ENCODE results near the gene RNF2.
"Not testable (repeated sequence)": the region's sequence is repeated elsewhere in the genome, so short reads cannot be mapped to it uniquely, and the experiment has no call there.

RNF2 gene

DNA sequence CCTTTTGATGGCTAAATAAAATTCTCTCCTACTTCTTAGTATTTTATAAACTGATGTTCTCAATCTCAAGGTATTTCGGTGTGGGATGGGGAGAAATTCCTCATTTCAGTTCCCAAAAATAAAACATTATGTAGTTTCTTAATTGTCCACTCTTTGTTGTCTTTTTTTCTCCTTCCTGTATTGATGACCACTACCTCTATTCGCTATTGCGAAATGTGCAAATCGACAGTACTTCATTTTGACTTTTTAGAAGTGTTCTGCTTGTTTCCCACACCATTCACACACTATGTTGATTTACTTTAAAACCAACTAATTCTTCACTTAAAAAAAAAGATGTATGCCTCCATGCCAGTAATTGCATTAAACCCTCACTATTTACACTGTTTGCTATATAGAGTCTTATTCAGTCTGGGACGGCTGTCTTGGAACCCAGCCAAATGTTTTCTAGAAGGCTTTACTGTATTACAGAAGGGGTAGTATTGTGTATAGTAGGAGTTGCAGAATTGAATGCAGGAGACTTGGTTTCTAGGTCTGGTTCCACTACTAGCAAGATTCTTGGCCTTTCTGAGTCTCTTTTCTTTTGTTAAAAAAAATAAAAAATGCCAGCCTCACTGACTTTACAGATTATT lies 5.6 kb downstream of the RNF2 start:
- DNase-seq (ENCODE audit: low read depth, low spot score): no peak

- no peak for DNase-seq (ENCODE audit: low read depth, low spot score)
These were observed 7.8 kb downstream of the RNF2 start for GRCh38 chr1:185053204-185053603.

- no peak for DNase-seq (ENCODE audit: low read depth, low spot score)
These were observed 9.2 kb downstream of the RNF2 start for GRCh38 chr1:185054365-185055060.

- no peak for DNase-seq (ENCODE audit: low read depth, low spot score)
These were observed 12.8 kb downstream of the RNF2 start for GRCh38 chr1:185058110-185058509.

GRCh38 chr1:185058876-185059275 lies 13.5 kb downstream of the RNF2 start:
- DNase-seq (ENCODE audit: low read depth, low spot score): no peak

DNA sequence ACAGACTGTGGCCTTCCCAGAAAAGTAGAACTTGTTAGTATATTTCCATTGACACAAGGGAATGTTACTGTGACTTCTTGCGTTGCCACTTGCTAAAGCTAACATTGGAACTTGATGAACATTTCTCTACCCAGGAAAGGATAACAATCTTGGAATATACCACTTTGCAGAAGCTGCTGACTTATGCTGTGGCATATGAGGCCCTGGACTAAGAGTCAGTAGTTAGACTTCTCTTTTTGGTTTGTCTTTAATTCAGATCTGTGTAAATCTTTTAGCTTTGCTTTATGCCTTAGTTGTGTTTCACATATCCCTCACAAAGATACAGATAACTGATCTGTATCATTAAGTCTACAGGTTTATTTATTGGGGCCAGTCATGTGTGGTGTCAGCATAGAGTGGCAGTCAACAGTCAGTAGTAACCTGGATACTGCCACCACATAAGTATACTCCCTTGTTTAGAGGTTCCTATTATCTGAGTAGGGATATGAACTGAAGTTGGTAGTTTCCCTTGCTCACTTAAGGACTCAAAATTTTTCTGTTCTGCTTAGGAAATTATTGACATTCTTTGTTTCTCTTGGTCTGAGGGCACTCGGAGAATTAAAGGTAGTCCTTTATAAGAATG lies 14.7 kb downstream of the RNF2 start:
- DNase-seq (ENCODE audit: low read depth, low spot score): no peak

- DNase-seq (ENCODE audit: low read depth, low spot score): no peak
These were observed 17.5 kb downstream of the RNF2 start for GRCh38 chr1:185062710-185063370.

DNA sequence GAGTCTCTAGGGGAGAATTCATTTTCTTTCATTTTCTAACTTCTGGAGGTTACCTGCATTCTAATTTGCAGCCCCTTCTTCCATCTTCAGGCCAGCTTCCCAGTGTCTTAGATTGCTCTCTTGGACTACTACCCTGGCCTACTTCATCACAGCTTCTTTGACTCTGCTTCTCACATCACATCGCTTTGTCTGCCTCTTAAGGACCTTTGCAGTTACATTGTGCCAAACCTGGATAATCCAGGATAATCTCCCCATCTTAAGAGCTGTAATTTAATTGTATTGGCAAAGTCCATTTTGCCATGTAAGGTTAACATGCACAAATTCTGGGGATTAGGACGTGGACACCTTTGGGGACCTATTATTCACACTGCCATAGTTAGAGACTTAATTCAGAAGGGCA lies 18.4 kb downstream of the RNF2 start:
- DNase-seq (ENCODE audit: low read depth, low spot score): no peak

DNA sequence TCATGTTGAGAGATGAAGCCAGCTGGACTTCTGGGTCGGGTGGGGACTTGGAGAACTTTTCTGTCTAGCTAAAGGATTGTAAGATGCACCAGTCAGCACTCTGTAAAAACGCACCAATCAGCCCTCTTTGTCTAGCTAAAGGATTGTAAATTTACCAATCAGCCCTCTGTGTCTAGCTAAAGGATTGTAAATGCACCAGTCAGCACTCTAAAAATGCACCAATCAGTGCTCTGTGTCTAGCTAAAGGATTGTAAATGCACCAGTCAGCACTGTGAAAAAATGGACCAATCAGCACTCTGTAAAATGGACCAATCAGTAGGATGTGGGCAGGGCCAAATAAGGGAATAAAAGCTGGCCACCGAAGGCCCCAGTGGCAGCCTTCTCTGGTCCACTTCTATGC lies 19.6 kb downstream of the RNF2 start:
- DNase-seq (ENCODE audit: low read depth, low spot score): not testable (repeated sequence)

DNA sequence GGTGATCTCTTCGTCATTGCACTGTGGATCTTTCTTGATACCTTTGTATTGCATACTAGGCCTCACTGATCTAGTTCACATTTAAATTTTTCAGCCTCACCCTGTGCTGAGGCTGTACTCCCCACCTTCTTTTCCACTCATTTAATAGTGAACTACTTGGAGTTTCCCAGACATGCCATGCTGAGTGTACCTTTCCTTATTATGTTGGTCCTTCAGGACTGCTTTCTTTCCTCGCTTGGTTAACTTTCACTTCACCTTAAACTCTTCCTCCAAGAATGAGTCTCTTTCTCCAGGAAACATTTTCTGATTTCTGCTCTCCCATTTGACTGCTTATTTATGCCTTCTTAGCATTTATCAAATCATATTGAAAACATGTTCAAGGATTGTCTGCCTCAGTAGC lies 20.8 kb downstream of the RNF2 start:
- no peak for DNase-seq (ENCODE audit: low read depth, low spot score)

DNA sequence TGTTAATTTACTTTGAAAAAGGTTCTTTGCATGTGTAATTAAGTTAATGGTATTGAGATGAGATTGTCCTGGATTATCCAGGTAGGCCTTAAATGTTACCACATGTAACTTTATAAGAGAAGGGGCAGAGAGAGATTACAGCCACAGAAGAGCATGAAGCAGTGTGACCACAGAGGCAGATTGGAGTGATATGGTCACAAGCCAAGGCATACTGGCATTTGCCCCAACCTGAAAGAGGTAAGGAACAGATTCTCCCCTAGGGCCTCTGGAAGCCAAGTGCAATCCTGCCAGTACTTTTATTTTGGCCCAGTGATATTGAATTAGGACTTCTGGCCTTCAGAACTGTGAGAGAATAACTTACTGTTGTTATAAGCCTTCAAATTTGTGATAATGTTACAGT lies 23.0 kb downstream of the RNF2 start:
- DNase-seq (ENCODE audit: low read depth, low spot score): no peak

GRCh38 chr1:185069202-185069772 lies 23.9 kb downstream of the RNF2 start:
- DNase-seq (ENCODE audit: low read depth, low spot score): no peak

DNA sequence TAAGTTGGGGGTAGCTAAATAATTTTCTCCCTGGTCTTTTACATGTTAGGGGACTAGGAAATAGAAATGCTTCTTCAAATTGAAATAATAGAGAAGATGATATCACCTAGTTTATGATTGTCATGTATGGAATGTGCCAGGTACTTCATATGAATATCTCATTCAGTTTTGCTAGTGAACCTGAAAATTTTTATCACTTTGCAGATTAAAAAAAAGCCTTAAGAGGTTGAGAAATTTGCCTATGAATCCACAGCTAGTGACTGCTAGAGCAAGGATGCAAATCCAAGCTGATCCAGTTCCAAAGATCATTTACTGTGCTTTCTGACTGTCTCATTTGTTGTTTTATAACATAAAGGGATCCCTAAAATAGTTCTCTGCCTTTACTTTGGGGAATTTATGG lies 24.7 kb downstream of the RNF2 start:
- no peak for DNase-seq (ENCODE audit: low read depth, low spot score)

- DNase-seq (ENCODE audit: low read depth, low spot score): no peak
These were observed 28.4 kb downstream of the RNF2 start for GRCh38 chr1:185073725-185074124.

GRCh38 chr1:185074307-185074706 lies 28.9 kb downstream of the RNF2 start:
- DNase-seq (ENCODE audit: low read depth, low spot score): no peak

GRCh38 chr1:185075476-185075875 lies 30.1 kb downstream of the RNF2 start:
- no peak for DNase-seq (ENCODE audit: low read depth, low spot score)

GRCh38 chr1:185077374-185077773 lies 32.0 kb downstream of the RNF2 start:
- DNase-seq (ENCODE audit: low read depth, low spot score): no peak

GRCh38 chr1:185080422-185080821 lies 35.1 kb downstream of the RNF2 start:
- DNase-seq (ENCODE audit: low read depth, low spot score): no peak

GRCh38 chr1:185083818-185084217 lies 38.5 kb downstream of the RNF2 start:
- no peak for DNase-seq (ENCODE audit: low read depth, low spot score)

DNA sequence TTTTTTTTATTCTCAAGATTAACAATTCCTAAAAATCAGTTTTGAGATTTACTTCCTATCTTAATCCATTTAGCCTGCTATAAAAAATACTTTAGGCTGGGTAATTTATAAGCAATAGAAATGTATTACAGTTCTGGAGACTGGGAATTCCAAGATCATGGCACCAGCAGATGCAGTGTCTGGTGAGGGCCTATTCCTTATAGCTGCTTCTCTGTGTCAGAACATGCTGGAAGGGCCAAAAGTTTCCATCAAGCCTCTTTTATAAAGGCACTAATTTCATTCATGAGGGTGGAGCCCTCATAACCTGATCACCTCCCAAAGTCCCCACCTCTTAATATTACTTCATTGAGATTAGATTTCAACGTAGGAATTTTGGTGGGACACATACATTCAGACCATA lies 41.7 kb downstream of the RNF2 start:
- no peak for DNase-seq (ENCODE audit: low read depth, low spot score)

- no peak for DNase-seq (ENCODE audit: low read depth, low spot score)
These were observed 42.4 kb downstream of the RNF2 start for GRCh38 chr1:185087746-185088145.

GRCh38 chr1:185091480-185091879 lies 46.1 kb downstream of the RNF2 start:
- DNase-seq (ENCODE audit: low read depth, low spot score): no peak

All from activated CD4-positive, CD25-positive, alpha-beta regulatory T cell treated with anti-CD3 and anti-CD28 coated beads, Interleukin-2, amount 50 U/mL, for 16 hours (primary cell).